RWPE2 (cell line): ENCODE results near the gene ZC3H10.

Experiments used
- ATAC-seq: fragments of 200-7000 bp; cut with Tn5 transposase; 3 replicates; pipeline ENCODE4 v1.9.1; 2021; ENCODE audit warnings: low read depth
- DNase-seq: peaks from one replicate; pipeline ENCODE4 v3.0.0-alpha.2; 2020; ENCODE audit warnings: low spot score
- H3K27ac ChIP-seq: fragments of 450-650 bp; 2 replicates; pipeline ENCODE4 v1.5.1; 2017; ENCODE audit warnings: mild to moderate bottlenecking; ENCODE audit not compliant: poor library complexity, severe bottlenecking
- H3K27me3 ChIP-seq: fragments of 250-450 bp; sonication (Bioruptor Pico); 2 replicates; pipeline ENCODE4 v1.5.1; 2021; ENCODE audit warnings: mild to moderate bottlenecking, moderate library complexity; ENCODE audit not compliant: insufficient read depth, poor library complexity, severe bottlenecking
- H3K36me3 ChIP-seq: fragments of 250-450 bp; sonication (Bioruptor Pico); 2 replicates; pipeline ENCODE4 v1.5.1; 2020; ENCODE audit warnings: low read depth, mild to moderate bottlenecking, moderate library complexity
- H3K4me1 ChIP-seq: fragments of 250-450 bp; sonication (Bioruptor Pico); 2 replicates; pipeline ENCODE4 v1.5.1; 2021; ENCODE audit warnings: mild to moderate bottlenecking, moderate library complexity; ENCODE audit not compliant: insufficient read depth, poor library complexity, severe bottlenecking
- H3K4me3 ChIP-seq: fragments of 250-450 bp; sonication (Bioruptor Pico); 2 replicates; pipeline ENCODE4 v1.5.1; 2021; ENCODE audit warnings: mild to moderate bottlenecking, moderate library complexity; ENCODE audit not compliant: severe bottlenecking
- H3K9me3 ChIP-seq: fragments of 250-450 bp; sonication (Bioruptor Pico); 2 replicates; pipeline ENCODE4 v1.5.1; 2021; ENCODE audit warnings: mild to moderate bottlenecking, moderate library complexity; ENCODE audit not compliant: severe bottlenecking
- TF ChIP-seq, protein P1 (sequence below): fragments of 450-650 bp; IDR thresholded peaks from one replicate; pipeline ENCODE4 v1.5.1; 2017; ENCODE audit warnings: mild to moderate bottlenecking, moderate library complexity; ENCODE audit not compliant: poor library complexity, severe bottlenecking

The ZC3H10 gene

DNA sequence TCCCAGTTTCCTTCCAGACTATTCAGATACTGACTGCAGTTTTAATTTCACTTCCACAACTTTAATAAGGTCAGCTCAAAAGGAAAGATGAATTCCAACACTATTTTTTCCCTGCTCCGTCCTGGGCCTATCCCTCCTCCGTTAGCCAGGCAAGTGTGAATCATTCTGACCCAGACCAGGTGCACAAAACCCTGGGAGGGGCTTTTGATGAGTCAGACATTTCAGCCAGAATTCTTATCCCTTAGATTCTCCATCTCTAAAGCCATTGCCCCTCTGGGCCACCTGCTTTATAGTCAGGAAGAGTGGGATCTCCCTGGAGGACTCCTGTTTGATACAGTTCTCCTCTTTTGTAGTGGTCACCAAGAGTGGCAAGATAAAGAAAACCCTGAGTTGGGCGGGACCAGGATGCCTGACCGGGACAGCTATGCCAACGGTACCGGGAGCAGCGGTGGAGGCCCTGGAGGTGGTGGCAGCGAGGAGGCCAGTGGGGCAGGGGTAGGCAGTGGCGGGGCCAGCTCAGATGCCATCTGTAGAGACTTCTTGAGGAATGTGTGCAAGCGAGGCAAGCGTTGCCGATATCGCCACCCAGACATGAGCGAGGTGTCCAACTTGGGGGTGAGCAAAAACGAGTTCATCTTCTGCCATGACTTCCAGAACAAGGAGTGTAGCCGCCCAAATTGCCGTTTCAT is 2.2 kb downstream of the ZC3H10 start:
- Histone ChIP-seq H3K27me3 (no peaks in the 10 kb centered on the region), H3K36me3 (peaks cover 18% of the 10 kb centered on the region), H3K9me3 (no peaks in the 10 kb centered on the region), H3K4me1 (peaks cover 19% of the 10 kb centered on the region), H3K27ac (peak overlapping the region; percentile 89), H3K4me3 (no peak overlapping the region)
- ATAC-seq: peak; percentile 7; the same call in 1 of the 3 replicates
- TF ChIP-seq, protein P1, sequence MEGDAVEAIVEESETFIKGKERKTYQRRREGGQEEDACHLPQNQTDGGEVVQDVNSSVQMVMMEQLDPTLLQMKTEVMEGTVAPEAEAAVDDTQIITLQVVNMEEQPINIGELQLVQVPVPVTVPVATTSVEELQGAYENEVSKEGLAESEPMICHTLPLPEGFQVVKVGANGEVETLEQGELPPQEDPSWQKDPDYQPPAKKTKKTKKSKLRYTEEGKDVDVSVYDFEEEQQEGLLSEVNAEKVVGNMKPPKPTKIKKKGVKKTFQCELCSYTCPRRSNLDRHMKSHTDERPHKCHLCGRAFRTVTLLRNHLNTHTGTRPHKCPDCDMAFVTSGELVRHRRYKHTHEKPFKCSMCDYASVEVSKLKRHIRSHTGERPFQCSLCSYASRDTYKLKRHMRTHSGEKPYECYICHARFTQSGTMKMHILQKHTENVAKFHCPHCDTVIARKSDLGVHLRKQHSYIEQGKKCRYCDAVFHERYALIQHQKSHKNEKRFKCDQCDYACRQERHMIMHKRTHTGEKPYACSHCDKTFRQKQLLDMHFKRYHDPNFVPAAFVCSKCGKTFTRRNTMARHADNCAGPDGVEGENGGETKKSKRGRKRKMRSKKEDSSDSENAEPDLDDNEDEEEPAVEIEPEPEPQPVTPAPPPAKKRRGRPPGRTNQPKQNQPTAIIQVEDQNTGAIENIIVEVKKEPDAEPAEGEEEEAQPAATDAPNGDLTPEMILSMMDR: no peak
- DNase-seq: no peak

DNA sequence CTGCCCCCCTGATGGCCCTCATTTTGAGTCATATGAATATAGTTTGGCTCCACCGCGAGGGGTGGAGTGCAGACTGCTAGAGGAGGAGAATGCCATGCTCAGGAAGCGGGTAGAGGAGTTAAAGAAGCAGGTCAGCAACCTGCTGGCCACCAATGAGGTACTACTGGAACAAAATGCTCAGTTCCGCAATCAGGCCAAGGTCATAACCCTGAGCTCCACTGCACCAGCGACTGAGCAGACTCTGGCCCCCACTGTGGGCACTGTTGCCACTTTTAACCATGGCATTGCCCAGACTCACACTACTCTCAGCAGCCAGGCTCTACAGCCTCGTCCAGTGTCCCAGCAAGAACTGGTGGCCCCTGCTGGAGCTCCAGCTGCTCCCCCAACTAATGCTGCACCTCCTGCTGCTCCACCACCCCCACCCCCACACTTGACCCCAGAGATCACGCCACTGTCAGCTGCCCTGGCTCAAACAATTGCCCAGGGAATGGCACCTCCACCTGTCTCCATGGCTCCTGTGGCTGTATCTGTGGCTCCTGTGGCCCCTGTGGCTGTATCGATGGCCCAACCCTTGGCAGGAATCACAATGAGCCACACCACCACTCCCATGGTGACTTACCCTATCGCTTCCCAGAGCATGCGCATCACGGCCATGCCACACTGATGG is 3.3 kb downstream of the ZC3H10 start:
- TF ChIP-seq, protein P1: no peak
- no peak for ATAC-seq
- H3K27me3 ChIP-seq: no peaks in the 10 kb centered on the region
- DNase-seq: no peak
- peaks cover 18% of the 10 kb centered on the region for H3K36me3 ChIP-seq
- no peak overlapping the region for H3K27ac ChIP-seq
- peaks cover 24% of the 10 kb centered on the region for H3K4me1 ChIP-seq
- H3K9me3 ChIP-seq: no peaks in the 10 kb centered on the region
- H3K4me3 ChIP-seq: no peak overlapping the region

DNA sequence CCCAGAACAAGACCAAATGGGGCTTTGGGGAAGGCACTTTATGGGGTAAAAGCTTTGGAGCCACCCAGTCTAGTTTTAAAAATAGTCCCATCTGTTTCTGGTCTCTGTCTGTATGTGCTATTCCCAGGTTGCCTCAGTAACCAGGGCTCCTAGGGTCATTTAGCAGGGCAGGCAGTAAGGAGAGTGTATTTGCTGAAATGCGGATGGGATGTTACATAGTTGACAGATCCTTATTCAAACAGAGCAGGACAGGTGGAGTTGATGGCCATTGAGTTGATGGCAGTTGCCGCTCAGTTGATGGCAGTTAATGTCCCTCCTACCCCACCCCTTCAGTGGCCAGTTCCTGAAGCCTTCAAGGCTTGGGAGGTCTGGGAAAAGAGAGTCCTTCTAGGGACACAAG is 4.6 kb downstream of the ZC3H10 start:
- TF ChIP-seq, protein P1: no peak
- ATAC-seq (no peak), DNase-seq (no peak)
- peaks cover 36% of the 10 kb centered on the region for H3K4me1 ChIP-seq
- H3K9me3 ChIP-seq: no peaks in the 10 kb centered on the region
- H3K36me3 ChIP-seq: peaks cover 8% of the 10 kb centered on the region
- H3K27me3 ChIP-seq: no peaks in the 10 kb centered on the region
- no peak overlapping the region for H3K27ac ChIP-seq
- no peak overlapping the region for H3K4me3 ChIP-seq

DNA sequence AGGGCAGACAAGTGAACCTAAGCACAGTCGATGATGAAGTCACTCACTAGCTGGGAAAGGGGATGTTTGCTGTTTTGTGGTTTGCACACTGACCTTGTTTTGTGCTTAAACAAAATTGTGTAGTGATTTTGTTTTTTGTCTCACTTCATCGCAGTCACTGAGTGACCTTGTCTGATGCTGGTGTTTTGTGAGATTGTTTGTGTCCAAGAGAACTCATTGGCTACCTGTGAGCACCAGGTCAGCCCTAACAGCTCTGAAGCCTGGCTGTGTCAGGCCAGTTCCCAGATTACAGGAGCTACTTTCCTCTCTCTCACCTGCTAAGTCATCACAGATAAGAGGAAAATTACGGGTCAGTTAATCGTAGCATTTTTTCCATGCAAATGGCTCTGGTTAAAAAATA is 6.1 kb downstream of the ZC3H10 start:
- H3K27ac ChIP-seq: no peak overlapping the region
- DNase-seq (no peak), ATAC-seq (no peak)
- H3K4me1 ChIP-seq: peaks cover 31% of the 10 kb centered on the region
- 0 out of 2 replicates have a peak, but pooled peaks cover 5% of the 10 kb centered on the region for H3K36me3 ChIP-seq
- no peaks in the 10 kb centered on the region for H3K27me3 ChIP-seq
- H3K4me3 ChIP-seq: no peak overlapping the region
- TF ChIP-seq, protein P1: no peak
- no peaks in the 10 kb centered on the region for H3K9me3 ChIP-seq
